Brain microvascular endothelial cell (primary cell): ENCODE measurements around the gene PFKL.
"Not testable (repeated sequence)": the region's sequence is repeated elsewhere in the genome, so short reads cannot be mapped to it uniquely, and the experiment has no call there.

ENCODE experiments used
- DNase-seq: peaks from one replicate; pipeline ENCODE4 v3.0.0-alpha.2; 2020
- H3K27ac ChIP-seq: fragments of 250-450 bp; sonication (Bioruptor Pico); 2 replicates; pipeline ENCODE4 v1.5.1; 2020; ENCODE audit warnings: mild to moderate bottlenecking, moderate library complexity
- H3K27me3 ChIP-seq: fragments of 250-450 bp; sonication (Bioruptor Pico); replicated peaks from 2 replicates; pipeline ENCODE4 v1.5.1; 2020; ENCODE audit warnings: mild to moderate bottlenecking
- H3K36me3 ChIP-seq: fragments of 250-450 bp; sonication (Bioruptor Pico); replicated peaks from 2 replicates; pipeline ENCODE4 v1.5.1; 2020; ENCODE audit warnings: mild to moderate bottlenecking
- H3K4me3 ChIP-seq: 2 replicates; pipeline ENCODE4 v1.5.1; 2011; ENCODE audit warnings: low read depth, mild to moderate bottlenecking, control low read depth, low read length, moderate library complexity
- in situ Hi-C: cut with HindIII; loops from 2 replicates; pipeline ENCODE4 v1.10.0; 2017; ENCODE audit warnings: low sequenced_read_pairs, low pct_ligation_motif_present
- TF ChIP-seq, protein P1 (sequence below): IDR thresholded peaks from 2 replicates; pipeline ENCODE4 v1.5.1; 2011; ENCODE audit warnings: low read depth, mild to moderate bottlenecking, moderate library complexity, low read length, control low read depth, inconsistent platforms; ENCODE audit errors: missing control alignments

Gene PFKL

DNA sequence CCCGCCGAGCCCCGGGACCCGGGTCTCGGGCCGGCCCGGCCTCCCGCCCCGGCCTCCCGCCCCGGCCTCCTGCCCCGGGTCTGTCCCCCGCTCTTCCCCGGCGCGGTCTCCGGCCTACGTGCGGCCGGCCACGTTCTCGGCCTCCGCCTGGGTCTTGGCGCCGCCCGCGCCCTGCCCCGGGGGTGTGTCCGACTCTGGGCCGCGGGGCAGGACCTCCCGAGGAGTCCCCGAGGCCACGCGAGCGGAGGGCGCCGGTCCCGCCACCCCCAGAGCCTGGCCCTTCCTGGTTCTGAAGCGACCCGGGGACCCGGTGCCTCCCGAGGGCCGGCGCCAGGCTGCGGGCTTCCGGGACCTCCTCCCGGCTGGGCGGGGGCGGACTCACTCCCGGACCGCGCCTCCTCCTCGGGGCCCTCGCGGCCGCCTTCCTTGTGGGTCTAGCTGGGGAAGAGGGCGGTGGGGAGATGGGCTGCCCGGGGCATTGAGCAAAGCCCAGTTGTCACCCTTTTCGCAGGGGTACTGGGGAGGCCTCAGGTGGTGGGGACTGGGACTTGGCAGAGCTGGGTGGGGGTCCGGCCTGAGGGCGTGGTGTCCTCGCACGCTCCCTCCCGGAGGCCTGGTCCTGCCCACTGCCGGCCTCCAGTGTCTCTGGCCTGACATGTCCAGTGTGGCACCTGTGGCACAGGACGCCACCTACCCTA is 558 bp downstream of the PFKL start:
- no peaks in the 10 kb centered on the region for H3K36me3 ChIP-seq
- H3K27ac ChIP-seq, result peak overlapping the region; percentile 18
- TF ChIP-seq, protein P1, sequence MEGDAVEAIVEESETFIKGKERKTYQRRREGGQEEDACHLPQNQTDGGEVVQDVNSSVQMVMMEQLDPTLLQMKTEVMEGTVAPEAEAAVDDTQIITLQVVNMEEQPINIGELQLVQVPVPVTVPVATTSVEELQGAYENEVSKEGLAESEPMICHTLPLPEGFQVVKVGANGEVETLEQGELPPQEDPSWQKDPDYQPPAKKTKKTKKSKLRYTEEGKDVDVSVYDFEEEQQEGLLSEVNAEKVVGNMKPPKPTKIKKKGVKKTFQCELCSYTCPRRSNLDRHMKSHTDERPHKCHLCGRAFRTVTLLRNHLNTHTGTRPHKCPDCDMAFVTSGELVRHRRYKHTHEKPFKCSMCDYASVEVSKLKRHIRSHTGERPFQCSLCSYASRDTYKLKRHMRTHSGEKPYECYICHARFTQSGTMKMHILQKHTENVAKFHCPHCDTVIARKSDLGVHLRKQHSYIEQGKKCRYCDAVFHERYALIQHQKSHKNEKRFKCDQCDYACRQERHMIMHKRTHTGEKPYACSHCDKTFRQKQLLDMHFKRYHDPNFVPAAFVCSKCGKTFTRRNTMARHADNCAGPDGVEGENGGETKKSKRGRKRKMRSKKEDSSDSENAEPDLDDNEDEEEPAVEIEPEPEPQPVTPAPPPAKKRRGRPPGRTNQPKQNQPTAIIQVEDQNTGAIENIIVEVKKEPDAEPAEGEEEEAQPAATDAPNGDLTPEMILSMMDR, result no peak
- H3K27me3 ChIP-seq, result no peaks in the 10 kb centered on the region
- in situ Hi-C loops, result no loop called here
- peak; percentile 6 for DNase-seq
- peak overlapping the region; percentile 67 for H3K4me3 ChIP-seq

DNA sequence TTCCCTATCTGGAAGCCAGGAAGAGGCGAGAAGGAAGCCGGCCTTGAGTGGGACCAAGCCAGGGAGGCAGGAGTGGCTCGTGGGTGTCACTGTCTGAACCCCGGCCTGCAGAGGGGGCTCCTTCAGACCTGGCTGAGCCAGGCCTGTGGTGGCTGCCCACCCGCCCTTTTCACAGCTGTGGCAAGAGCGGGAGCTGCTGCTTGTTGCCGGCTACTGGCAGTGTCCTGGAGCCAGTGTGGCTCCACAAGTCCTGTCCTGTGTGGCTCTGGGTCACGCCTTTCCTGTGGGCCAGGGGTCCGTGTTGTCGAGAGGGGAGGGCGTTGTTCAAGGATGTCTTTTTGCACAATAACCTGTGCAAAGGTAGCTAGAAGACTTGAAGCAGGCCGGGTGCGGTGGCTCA is 1.3 kb downstream of the PFKL start:
- no peak for DNase-seq
- no peaks in the 10 kb centered on the region for H3K36me3 ChIP-seq
- H3K27me3 ChIP-seq, result no peaks in the 10 kb centered on the region
- H3K27ac ChIP-seq, result no peak overlapping the region
- peak overlapping the region; percentile 67 for H3K4me3 ChIP-seq
- TF ChIP-seq, protein P1, result no peak
- in situ Hi-C loops, result no loop called here

DNA sequence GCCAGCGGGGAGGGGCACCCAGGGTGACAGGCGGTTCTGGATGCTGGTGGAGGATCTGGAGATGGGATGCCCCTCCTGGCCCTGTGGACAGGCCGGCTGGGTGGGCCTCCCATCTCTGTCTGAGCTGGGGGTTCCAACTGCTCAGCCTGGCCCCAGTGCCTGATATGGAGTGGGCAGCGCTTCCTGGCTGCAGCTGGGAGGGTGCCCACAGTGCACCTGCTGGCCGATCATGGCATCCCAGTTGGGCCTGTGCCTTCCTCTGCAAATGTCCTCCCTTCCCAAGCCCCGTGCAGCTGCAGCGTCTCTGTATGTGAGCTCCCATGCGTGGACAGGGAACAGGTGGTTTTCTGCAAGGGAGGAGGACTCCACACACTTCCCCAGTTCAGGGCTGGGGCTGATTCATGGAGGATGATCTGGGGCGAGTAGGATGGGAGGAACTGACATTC is 2.1 kb downstream of the PFKL start:
- H3K36me3 ChIP-seq, result no peaks in the 10 kb centered on the region
- TF ChIP-seq, protein P1, result peak; percentile 26
- no peak overlapping the region for H3K4me3 ChIP-seq
- no peak overlapping the region for H3K27ac ChIP-seq
- in situ Hi-C loops, result no loop called here
- DNase-seq, result no peak
- H3K27me3 ChIP-seq, result no peaks in the 10 kb centered on the region

DNA sequence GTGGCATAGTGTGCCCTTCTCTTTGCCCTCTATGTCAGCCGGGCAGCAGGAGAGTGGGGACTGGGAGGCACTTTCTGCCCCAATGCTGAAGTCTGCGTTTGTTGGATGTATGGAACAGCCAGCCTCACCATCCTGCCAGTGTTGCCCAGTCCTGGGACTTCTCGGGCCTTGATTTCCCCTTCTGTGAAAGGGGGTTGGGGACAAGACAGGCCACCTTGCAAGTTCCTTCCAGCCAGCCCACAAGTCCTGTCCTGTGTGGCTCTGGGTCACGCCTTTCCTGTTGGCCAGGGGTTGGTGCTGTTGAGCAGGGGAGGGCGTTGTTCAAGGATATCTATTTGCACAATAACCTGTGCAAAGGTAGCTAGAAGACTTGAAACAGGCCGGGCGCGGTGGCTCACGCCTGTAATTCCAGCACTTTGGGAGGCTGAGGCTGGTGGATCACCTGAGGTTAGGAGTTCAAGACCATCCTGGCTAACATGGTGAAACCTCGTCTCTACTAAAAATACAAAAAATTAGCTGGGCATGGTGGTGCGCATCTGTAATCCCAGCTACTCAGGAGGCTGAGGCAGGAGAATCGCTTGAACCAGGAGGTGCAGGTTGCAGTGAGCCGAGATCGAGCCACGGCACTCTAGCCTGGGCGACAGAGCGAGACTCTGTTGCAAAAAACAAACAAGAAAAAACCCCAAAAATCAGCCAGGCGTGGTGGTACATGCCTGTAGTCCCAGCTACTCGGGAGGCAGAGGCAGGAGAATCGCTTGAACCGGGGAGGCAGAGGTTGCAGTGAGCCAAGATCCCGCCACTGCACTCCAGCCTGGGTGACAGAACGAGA is 2.9 kb downstream of the PFKL start:
- H3K27ac ChIP-seq, H3K4me3 ChIP-seq, DNase-seq, H3K27me3 ChIP-seq, in situ Hi-C loops, H3K36me3 ChIP-seq: not testable (repeated sequence)
- TF ChIP-seq, protein P1, result peak; percentile 40

DNA sequence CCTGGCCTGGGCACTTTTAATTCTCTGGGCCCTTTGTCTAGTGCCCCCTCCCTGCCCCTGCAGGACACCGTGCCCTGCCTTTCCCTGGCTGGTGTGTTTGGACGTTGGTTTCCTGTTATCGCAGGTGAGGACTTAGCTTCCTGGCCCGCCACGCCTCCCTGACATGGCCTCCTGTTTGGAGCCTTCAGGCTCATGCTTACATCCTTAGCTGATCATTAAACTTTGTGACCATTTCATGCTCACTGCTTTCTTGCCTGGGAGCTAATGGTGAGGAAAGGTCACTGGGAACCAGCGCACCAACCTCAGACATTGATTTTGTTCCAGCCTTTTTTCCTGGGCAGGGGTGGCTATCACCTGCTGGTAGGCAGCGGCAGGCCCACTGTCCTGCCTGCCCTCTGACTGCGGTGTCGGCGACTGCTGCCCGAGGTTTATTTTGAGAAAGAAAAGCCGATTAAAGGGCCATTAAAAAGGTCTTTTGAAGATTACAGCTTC is 3.7 kb downstream of the PFKL start:
- Histone ChIP-seq H3K4me3 (no peak overlapping the region), H3K36me3 (peaks cover 3% of the 10 kb centered on the region), H3K27ac (no peak overlapping the region), H3K27me3 (no peaks in the 10 kb centered on the region)
- in situ Hi-C loops, result no loop called here
- DNase-seq, result no peak
- TF ChIP-seq, protein P1, result no peak
